Stimulated activated CD4-positive, alpha-beta T cell treated with anti-CD3 and anti-CD28 coated beads, Interleukin-4, amount 100 ng/mL, for 4 hours (primary cell): ENCODE data around the gene IFT74.
"Not testable (repeated sequence)": the region's sequence is repeated elsewhere in the genome, so short reads cannot be mapped to it uniquely, and the experiment has no call there.

Source experiments
- DNase-seq, 2 experiments: peaks; one replicate each; pipeline ENCODE4 v3.0.0-alpha.2; 2020

Gene IFT74

DNA sequence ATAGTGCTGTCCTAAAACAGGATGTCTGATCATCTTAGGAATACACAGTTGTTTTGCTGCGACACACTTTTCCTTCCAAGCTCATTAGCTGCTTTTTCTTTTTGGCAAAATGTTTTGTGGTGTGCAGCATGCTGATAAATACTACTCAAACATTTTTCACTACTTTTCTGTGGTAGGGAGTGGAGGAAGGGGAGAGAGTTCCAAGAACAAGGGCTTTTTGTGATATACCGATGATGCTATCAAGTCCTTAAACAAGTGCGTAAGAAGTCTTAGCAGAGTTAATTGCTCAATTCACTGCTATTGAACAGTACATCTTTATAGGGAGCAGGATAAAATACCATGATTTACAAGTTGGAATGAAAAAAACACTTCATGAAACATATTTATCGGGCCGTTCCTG is 129.2 kb downstream of the IFT74 start:
- DNase-seq = no peak

DNA sequence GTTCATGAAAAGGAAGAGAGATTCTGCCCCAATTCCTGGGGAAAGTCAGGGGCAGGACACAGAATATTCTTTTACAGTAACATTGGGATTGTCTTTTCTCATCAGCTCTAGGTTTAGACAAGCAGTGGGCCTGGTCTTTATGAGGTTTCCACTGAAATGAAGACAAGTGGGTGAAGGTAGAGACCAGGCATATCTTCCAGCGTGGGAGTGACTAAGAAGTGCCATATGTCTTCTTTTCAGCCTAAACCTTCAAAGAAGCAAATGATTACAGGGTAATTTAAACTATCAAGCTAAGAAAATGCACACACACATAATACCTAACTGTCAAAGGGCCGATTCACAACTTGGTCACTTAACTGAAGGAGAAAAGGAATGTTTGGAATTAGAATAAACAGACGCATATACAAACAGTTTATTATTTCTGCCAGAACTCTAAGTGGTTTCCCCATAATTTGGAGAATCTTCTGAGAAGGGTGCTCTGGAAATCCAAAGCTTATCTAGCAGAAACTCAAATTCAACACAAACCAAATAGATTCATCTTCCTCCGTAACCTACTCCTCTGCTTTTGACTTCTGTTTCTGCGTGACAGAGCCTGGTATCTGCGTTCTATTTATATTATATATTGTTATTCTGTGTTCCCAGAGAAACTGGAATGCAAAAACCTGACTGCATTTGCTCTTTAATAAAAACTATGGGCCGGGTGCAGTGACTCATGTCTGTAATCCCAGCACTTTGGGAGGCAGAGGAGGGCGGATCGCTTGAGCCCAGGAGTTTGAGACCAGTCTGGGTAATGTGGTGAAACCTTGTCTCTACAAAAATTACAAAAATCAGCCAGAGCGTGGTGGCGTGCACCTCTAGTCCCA is 130.8 kb downstream of the IFT74 start:
- no peak for DNase-seq

DNA sequence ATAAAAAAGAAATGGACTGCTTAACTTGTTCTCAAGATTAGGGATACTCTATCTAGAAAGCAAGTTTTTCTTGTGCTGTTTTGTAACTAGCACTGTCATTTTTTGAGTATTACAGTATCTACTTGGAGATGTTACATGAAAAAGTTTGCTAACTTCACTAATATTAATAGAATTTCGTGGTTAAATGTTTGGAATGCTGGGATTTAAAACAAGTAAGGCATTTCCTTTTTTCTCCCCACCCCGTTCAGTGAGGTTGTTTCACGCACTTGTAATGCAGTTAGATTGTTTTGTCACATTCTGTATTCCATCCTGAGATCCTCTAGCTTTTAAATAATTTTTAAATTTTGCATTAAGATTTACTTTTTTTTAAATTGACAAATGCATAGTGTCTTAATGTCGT is 132.8 kb downstream of the IFT74 start:
- DNase-seq = no peak

- DNase-seq = no peak
Measured at GRCh38 chr9:27089706-27090105, 133.5 kb downstream of the IFT74 start.

DNA sequence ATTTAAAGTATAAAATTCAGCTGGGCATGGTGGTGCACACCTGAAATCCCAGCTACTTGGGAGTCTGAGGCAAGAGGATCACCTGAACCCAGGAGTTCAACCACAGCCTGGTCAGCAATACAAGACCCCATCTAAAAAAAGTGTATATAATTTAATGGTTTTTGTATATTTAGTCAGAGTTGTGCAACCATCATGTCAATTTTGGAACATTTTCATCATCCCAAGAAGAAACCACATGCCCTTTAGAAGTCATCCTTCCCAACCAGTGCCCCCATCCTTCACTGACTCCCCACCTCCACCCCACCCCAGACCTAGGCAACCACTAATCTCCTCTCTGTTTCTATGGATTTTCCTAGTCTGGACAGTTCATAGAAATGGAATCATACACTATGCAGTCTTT is 134.0 kb downstream of the IFT74 start:
- DNase-seq = no peak

DNA sequence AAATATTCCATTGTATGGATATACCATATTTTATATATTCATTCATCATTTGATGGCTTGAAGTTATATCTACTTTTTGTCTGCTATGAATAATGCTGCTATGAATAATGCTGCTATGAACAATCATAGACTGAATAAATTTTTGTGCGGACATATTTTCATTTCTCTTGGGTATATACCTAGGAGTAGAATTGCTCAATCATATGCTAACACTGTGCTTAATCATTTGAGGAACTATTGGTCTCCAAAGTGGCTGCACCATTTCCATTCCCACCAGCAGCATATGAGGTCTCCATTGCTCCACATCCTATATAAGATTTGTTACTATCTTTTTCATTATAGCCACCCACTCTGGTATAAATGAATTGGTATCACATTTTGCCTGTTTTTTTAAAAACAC is 134.5 kb downstream of the IFT74 start:
- no peak for DNase-seq

DNA sequence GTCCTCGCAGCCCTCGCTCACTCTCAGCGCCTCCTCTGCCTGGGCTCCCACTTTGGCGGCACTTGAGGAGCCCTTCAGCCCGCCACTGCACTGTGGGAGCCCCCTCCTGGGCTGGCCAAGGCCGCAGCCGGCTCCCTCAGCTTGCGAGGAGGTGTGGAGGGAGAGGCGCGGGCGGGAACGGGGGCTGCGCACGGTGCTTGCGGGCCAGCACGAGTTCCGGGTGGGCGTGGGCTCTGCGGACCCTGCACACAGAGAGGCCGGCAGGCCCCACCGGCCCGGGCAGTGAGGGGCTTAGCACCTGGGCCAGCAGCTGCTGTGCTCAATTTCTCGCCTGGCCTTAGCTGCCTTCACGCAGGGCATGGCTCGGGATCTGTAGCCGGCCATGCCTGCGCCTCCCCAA is 136.3 kb downstream of the IFT74 start:
- not testable (repeated sequence) for DNase-seq

DNA sequence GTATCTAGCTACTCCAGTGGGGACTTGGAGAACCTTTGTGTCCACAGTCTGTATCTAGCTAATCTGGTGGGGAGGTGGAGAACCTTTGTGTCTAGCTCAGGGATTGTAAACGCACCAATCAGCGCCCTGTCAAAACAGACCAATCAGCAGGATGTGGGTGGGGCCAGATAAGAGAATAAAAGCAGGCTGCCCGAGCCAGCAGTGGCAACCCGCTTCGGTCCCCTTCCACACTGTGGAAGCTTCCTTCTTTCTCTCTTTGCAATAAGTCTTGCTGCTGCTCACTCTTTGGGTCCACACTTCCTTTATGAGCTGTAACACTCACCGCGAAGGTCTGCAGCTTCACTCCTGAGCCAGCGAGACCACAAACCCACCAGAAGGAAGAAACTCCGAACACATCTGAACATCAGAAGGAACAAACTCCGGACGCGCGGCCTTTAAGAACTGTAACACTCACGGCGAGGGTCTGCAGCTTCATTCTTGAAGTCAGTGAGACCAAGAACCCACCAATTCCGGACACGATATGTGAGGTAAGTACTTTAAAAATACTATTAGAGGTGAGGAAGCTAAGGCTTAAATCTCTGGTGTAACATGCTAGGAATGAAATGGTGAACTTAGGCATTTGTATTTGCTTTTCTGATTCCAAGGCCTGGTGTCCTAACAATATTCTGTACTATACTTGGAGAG is 137.3 kb downstream of the IFT74 start:
- not testable (repeated sequence) for DNase-seq

- DNase-seq = no peak
Measured at GRCh38 chr9:27094640-27095298, 138.6 kb downstream of the IFT74 start.

- no peak for DNase-seq
Measured at GRCh38 chr9:27107241-27107640, 151.0 kb downstream of the IFT74 start.

DNA sequence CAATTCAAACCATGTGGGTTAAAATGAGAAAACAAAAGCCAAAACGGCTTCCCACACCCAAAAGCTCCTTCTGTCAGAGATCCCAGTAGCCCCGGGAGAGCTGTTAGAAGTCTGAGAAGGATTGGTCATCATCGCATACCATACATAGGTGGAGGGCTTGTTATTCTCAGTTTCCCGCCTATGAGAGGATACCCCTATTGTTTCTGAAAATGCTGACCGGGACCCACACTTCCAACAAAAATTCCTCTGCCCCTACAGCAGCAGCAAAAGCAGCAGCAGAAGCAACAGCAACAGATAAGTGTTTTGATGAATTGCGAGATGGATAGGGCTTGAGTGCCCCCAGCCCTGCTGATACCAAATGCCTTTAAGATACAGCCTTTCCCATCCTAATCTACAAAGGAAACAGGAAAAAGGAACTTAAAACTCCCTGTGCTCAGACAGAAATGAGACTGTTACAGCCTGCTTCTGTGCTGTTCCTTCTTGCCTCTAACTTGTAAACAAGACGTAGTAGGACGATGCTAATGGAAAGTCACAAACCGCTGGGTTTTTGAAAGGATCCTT is 152.8 kb downstream of the IFT74 start, which contains the start of gene TEK:
Gene TEK, plus strand, starts transcription at position 245 of the 561 bp plus-strand sequence. CDS start 366 bp downstream, outside the sequence.
- DNase-seq = no peak

DNA sequence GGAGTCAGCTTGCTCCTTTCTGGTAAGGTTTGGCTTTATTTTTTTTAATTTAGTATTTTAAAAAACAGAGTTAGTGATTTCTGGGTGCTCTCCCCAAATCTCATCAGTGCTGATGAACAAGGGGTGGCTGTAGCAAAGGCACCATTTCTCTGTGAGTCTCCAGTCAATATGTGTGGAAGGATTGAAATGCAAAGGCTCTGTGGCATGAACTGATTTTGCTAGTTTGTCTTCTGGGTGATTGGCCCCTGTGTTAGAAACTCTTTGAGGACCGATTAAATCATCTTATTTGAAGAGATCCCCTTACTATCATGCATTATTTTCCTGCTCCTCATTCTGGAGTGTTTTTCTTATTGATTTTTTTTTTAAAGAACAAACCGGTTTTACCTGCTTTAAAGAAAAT is 153.4 kb downstream of the IFT74 start:
- no peak for DNase-seq

GRCh38 chr9:27110181-27110580 is 154.0 kb downstream of the IFT74 start:
- no peak for DNase-seq

- DNase-seq = no peak
Measured at GRCh38 chr9:27112235-27112634, 156.0 kb downstream of the IFT74 start.
